K562 (cell line): ENCODE measurements around the gene HCN3. TPM values are rescaled to one million over a fixed set of nuclear protein-coding genes. Genes with fewer than 3 reads are reported as not detected.

ENCODE experiments used
- ATAC-seq: fragments of 200-7000 bp; cut with Tn5 transposase; 3 replicates; pipeline ENCODE4 v1.9.1; 2020; ENCODE audit warnings: moderate library complexity
- BruUV-seq: library from RNA; stranded (reverse); fragments of 400-500 nt; replicated peaks from 2 replicates; lab custom pipeline; 2021; lab: Mats Ljungman, UMichigan
- CTCF ChIA-PET: fragments of 300-600 bp; formaldehyde crosslinking; extraction: SDS; loops from one replicate; lab custom pipeline; 2021; ENCODE audit warnings: low intra/inter-chr PET ratio; lab: Yijun Ruan, JAX
- POLR2A ChIA-PET: fragments of 300-600, 350-650 bp; sonication (Branson Sonifier 250); formaldehyde crosslinking; extraction: SDS; loops from one replicate; lab custom pipeline; 2021; ENCODE audit warnings: antibody characterized with exemption, inconsistent platforms; lab: Yijun Ruan, JAX
- DNase-seq, 4 experiments: peaks; one replicate each; pipeline versions ENCODE4 v3.0.0 to v3.0.0-alpha.2; 2011 to 2018; ENCODE audit warnings: low spot score in 3 of 4, mixed read lengths in 3 of 4; ENCODE audit errors: extremely low read depth in 1 of 4
- FAIRE-seq: peaks from 2 replicates; lab custom pipeline; 2011; peaks lifted over from hg19 to GRCh38; lab: Jason Lieb, UNC
- H2AFZ ChIP-seq: 2 replicates; pipeline ENCODE4 v1.6.0; 2011; ENCODE audit warnings: low read depth, low read length, control low read depth, inconsistent platforms
- H3K27ac ChIP-seq: fragments of 200-600 bp; 3 replicates; pipeline ENCODE4 v1.8.0; 2011; ENCODE audit warnings: low read depth, mild to moderate bottlenecking, control low read depth, inconsistent platforms, low read length, moderate library complexity, mixed read lengths; ENCODE audit errors: extremely low read depth
- H3K27me3 ChIP-seq, 2 experiments: fragments of 300-600 bp in 1 of 2; 2 replicates in 1 of 2; 3 replicates in 1 of 2; pipeline versions ENCODE4 v1.6.0 to v1.8.0; 2011; ENCODE audit warnings: inconsistent platforms in 2 of 2, low read length in 2 of 2, mild to moderate bottlenecking in 1 of 2, mixed read lengths in 1 of 2, moderate library complexity in 1 of 2; ENCODE audit not compliant: control insufficient read depth in 2 of 2, insufficient read depth in 2 of 2
- H3K36me3 ChIP-seq: fragments of 300-600 bp; 3 replicates; pipeline ENCODE4 v1.8.0; 2011; ENCODE audit warnings: mild to moderate bottlenecking, low read length, inconsistent platforms; ENCODE audit not compliant: control insufficient read depth, insufficient read depth
- H3K4me1 ChIP-seq, 2 experiments: fragments of 200-600 bp in 1 of 2; replicated peaks in 1 of 2; 2 replicates in 1 of 2; 3 replicates in 1 of 2; pipeline versions ENCODE4 v1.5.1 to v1.8.0; 2011; ENCODE audit warnings: inconsistent platforms in 2 of 2, low read length in 2 of 2, mild to moderate bottlenecking in 1 of 2, mixed read lengths in 1 of 2, moderate library complexity in 1 of 2; ENCODE audit not compliant: control insufficient read depth in 2 of 2, insufficient read depth in 2 of 2
- H3K4me2 ChIP-seq: 2 replicates; pipeline ENCODE4 v1.6.1; 2011; ENCODE audit warnings: low read length, control low read depth, inconsistent platforms, mixed read lengths; ENCODE audit not compliant: insufficient read depth
- H3K4me3 ChIP-seq: fragments of 200-600 bp; sonication (generic), shearing (Covaris generic); 2 replicates; pipeline ENCODE4 v1.5.1; 2016; ENCODE audit warnings: control low read depth, inconsistent platforms
- H3K79me2 ChIP-seq: fragments of 200-600 bp; 3 replicates; pipeline ENCODE4 v1.8.0; 2011; ENCODE audit warnings: low read length, inconsistent platforms; ENCODE audit not compliant: control insufficient read depth, insufficient read depth
- H3K9ac ChIP-seq, 2 experiments: 2 replicates each; pipeline versions ENCODE4 v1.6.0 to v1.6.1; 2011; ENCODE audit warnings: low read depth in 2 of 2, low read length in 2 of 2, control low read depth in 1 of 2, inconsistent platforms in 1 of 2, mild to moderate bottlenecking in 1 of 2, mixed read lengths in 1 of 2; ENCODE audit not compliant: insufficient read depth in 1 of 2
- H3K9me1 ChIP-seq: one replicate; pipeline ENCODE4 v1.6.0; 2011; ENCODE audit warnings: inconsistent platforms, mild to moderate bottlenecking, low read length, moderate library complexity; ENCODE audit not compliant: control insufficient read depth, insufficient read depth
- H3K9me3 ChIP-seq: replicated peaks from 2 replicates; pipeline ENCODE4 v1.5.1; 2011; ENCODE audit warnings: low read depth, low read length, inconsistent platforms; ENCODE audit not compliant: control insufficient read depth, insufficient read depth
- H4K20me1 ChIP-seq: replicated peaks from 2 replicates; pipeline ENCODE4 v1.6.1; 2011; ENCODE audit warnings: low read length, inconsistent platforms, mixed read lengths; ENCODE audit not compliant: control insufficient read depth, insufficient read depth
- DPF2 ChIP-seq: fragments of 450-650 bp; IDR thresholded peaks from 2 replicates; pipeline ENCODE4 v1.6.1; 2016
- RB1 ChIP-seq: fragments of 450-650 bp; IDR thresholded peaks from 2 replicates; pipeline ENCODE4 v1.6.1; 2017; ENCODE audit warnings: low read depth, mild to moderate bottlenecking
- SMARCE1 ChIP-seq: fragments of 450-650 bp; IDR thresholded peaks from 2 replicates; pipeline ENCODE4 v1.7.1; 2016; ENCODE audit warnings: mild to moderate bottlenecking
- XRCC5 ChIP-seq: fragments of 200-400 bp; formaldehyde crosslinking; IDR thresholded peaks from 2 replicates; pipeline ENCODE4 v1.6.1; 2017; ENCODE audit warnings: low read depth, mild to moderate bottlenecking, low read length
- ZNF354B ChIP-seq: fragments of 250-450 bp; sonication (Bioruptor Pico); IDR thresholded peaks from 2 replicates; pipeline ENCODE4 v1.4.0; 2020
- ZNF384 ChIP-seq: IDR thresholded peaks from 2 replicates; pipeline ENCODE4 v1.6.1; 2012; ENCODE audit warnings: low read depth, low read length, improper control_type of control experiment
- WGBS: fragments of 100-300 bp; shearing (Covaris generic); methylation state at CpG from one replicate; pipeline ENCODE4 v1.1.6; 2016; ENCODE audit warnings: low coverage, mixed read lengths; ENCODE audit not compliant: insufficient coverage; ENCODE audit errors: missing lambda C conversion rate; 5-methylcytosine and 5-hydroxymethylcytosine counted together
- in situ Hi-C: fragments of 300-500 bp; cut with MboI; formaldehyde crosslinking; loops from 4 replicates; pipeline ENCODE4 v1.15.0; 2018; ENCODE audit warnings: inconsistent platforms, mixed read lengths
- intact Hi-C: fragments of 100-400 bp; cut with micrococcal nuclease; formaldehyde crosslinking; loops from 2 replicates; pipeline ENCODE4 v1.14.2; 2022
- polyA plus RNA-seq, 8 experiments: library from polyadenylated mRNA; depleted of rRNA in 4 of 8; stranded (reverse) in 5 of 8; unstranded in 3 of 8; fragments of >200 nt; fragmentation: Nextera tagmentation in 2 of 8; fragmentation: Illumina TruSeq in 1 of 8; extraction: Ambion mirVana in 2 of 8; extraction: Trizol in 1 of 8; gene quantifications; 2 replicates each; pipeline versions ENCODE4 v1.2.1 to v1.2.3, GENCODE V29; 2011 to 2014; ENCODE audit warnings: inconsistent platforms in 1 of 8, missing spikeins in 1 of 8
- total RNA-seq, 7 experiments: library from RNA; depleted of rRNA in 6 of 7; stranded (reverse); fragments of >200 nt in 6 of 7; fragmentation: Illumina TruSeq in 2 of 7; extraction: Trizol in 2 of 7; gene quantifications; 2 replicates each; pipeline versions ENCODE4 v1.2.1 to v1.2.3, GENCODE V29; 2011 to 2021; ENCODE audit warnings: low replicate concordance in 1 of 7
- TF ChIP-seq, protein P1 (sequence below): fragments of 450-650 bp; formaldehyde crosslinking; IDR thresholded peaks from 2 replicates; pipeline ENCODE4 v1.4.0; 2020; ENCODE audit warnings: mild to moderate bottlenecking, moderate library complexity
- TF ChIP-seq, protein P2 (sequence below), 2 experiments: fragments of 450-650 bp; formaldehyde crosslinking in 1 of 2; IDR thresholded peaks; 2 replicates each; pipeline versions ENCODE4 v1.4.0 to v1.6.1; 2014 to 2020; ENCODE audit warnings: mild to moderate bottlenecking in 2 of 2, borderline replicate concordance in 1 of 2, low read depth in 1 of 2
- TF ChIP-seq, protein P3 (sequence below): sonication (generic); formaldehyde crosslinking; IDR thresholded peaks from 2 replicates; pipeline ENCODE4 v1.8.0; 2022; ENCODE audit warnings: missing genetic modification reagents, mild to moderate bottlenecking, moderate library complexity, borderline replicate concordance

HCN3 gene
- total and polyA plus RNA-seq, 9 of the 15 experiments (the other 6 are each of a cell fraction or from before 2014, with no cell fraction given), result 0.91 to 9.7 (median 3.9) TPM

DNA sequence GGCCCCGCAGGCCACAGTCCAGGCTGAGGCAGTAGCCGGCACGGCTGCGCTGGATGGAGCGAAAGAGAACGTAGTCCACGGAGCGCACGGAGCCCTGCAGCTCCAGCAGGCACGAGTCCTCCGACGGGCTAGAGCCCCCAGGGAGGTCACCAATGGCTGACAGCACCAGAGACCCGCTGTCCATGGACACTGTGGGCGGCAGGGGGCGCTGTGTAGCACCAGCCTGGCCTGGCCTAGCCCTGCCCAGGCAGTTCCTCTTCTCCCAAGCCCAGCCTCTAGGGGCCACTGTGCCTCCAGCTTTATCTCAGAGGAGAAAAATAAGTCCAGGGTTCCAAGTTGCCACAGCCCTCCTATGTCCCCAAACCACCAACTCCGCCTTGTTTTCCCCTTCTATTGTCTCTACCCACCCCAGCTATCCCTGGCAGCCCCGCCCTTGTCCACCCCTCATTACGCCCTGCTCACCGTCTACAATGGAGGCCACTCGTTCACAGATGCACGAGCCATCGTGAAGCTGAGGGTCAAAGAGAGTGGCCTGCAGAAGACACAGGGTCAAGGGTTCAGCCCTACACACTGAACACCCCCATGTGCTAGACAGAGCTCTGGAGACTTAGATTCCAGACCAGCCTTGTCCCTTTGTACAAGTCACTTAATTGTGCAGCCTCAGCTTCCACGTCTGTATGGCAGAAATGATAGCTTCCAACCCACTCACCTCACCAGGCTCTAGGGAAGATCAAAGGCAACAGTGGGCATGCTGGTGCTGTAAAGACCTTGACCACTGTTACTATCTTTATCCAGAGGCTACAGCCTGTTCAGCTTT is 26.4 kb upstream of the HCN3 start:
- ChIA-PET CTCF (interaction anchor here (0.5 to 3.5 kb wide), 8 partner anchors 55 to 846 kb away, joined by 3 to 38 read pairs (median 6); partner anchors contain the start of gene FDPS), POLR2A (interaction anchor here (0.6 to 3.4 kb wide), 7 partner anchors 10 to 72 kb away, joined by 3 to 30 read pairs (median 3); partner anchors contain the start of genes FDPS, RUSC1 and SCAMP3)
- H3K27ac ChIP-seq, result peak overlapping the region; percentile 60; the same call in 1 of the 3 replicates
- peak overlapping the region; percentile 40 to 87; a peak in 3 of 4 replicates for H3K9ac ChIP-seq
- in situ Hi-C loops, result loop anchor here (10.0 kb wide), 1 partner anchor 344 kb away; no protein-coding TSS in a partner anchor
- H3K9me3 ChIP-seq, result no peaks in the 10 kb centered on the region
- H3K36me3 ChIP-seq, result peaks cover 29% of the 10 kb centered on the region; the same call in 2 of the 3 replicates
- peak; percentile 92 to 97 (median 94) for DNase-seq
- WGBS, result 22% methylated on average over 17 of the region's 23 CpGs
- no peaks in the 10 kb centered on the region for H4K20me1 ChIP-seq
- no peaks in the 10 kb centered on the region for H3K9me1 ChIP-seq
- peak; percentile 94 for ATAC-seq
- intact Hi-C loops, result loop anchor here (1.0 to 10.0 kb wide), 4 partner anchors 57 to 341 kb away; partner anchors contain the start of gene FDPS
- peaks cover 18% of the 10 kb centered on the region for H3K79me2 ChIP-seq
- peaks cover 25 to 51% of the 10 kb centered on the region in 2 experiments for H3K4me1 ChIP-seq
- peak overlapping the region; percentile 69 for H2AFZ ChIP-seq
- no TSS peak for BruUV-seq
- H3K4me2 ChIP-seq, result peak overlapping the region; percentile 51
- no peak overlapping the region for H3K4me3 ChIP-seq
- peak; percentile 93 for FAIRE-seq
- no peaks in the 10 kb centered on the region for H3K27me3 ChIP-seq
- TF ChIP-seq RB1 (peak; percentile 87; the same call in 1 of the 2 replicates), ZNF384 (peak; percentile 52; the same call in 1 of the 2 replicates), XRCC5 (peak; percentile 96), SMARCE1 (no peak), ZNF354B (CRISPR knock-in tag) (no peak), DPF2 (0 out of 2 replicates have a peak, but pooled peaks have one; percentile 32)
- TF ChIP-seq, protein P1, sequence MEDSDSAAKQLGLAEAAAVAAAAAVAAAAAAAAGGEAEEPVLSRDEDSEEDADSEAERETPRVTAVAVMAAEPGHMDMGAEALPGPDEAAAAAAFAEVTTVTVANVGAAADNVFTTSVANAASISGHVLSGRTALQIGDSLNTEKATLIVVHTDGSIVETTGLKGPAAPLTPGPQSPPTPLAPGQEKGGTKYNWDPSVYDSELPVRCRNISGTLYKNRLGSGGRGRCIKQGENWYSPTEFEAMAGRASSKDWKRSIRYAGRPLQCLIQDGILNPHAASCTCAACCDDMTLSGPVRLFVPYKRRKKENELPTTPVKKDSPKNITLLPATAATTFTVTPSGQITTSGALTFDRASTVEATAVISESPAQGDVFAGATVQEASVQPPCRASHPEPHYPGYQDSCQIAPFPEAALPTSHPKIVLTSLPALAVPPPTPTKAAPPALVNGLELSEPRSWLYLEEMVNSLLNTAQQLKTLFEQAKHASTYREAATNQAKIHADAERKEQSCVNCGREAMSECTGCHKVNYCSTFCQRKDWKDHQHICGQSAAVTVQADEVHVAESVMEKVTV (CRISPR knock-in tag), result peak; percentile 76
- TF ChIP-seq, protein P2, sequence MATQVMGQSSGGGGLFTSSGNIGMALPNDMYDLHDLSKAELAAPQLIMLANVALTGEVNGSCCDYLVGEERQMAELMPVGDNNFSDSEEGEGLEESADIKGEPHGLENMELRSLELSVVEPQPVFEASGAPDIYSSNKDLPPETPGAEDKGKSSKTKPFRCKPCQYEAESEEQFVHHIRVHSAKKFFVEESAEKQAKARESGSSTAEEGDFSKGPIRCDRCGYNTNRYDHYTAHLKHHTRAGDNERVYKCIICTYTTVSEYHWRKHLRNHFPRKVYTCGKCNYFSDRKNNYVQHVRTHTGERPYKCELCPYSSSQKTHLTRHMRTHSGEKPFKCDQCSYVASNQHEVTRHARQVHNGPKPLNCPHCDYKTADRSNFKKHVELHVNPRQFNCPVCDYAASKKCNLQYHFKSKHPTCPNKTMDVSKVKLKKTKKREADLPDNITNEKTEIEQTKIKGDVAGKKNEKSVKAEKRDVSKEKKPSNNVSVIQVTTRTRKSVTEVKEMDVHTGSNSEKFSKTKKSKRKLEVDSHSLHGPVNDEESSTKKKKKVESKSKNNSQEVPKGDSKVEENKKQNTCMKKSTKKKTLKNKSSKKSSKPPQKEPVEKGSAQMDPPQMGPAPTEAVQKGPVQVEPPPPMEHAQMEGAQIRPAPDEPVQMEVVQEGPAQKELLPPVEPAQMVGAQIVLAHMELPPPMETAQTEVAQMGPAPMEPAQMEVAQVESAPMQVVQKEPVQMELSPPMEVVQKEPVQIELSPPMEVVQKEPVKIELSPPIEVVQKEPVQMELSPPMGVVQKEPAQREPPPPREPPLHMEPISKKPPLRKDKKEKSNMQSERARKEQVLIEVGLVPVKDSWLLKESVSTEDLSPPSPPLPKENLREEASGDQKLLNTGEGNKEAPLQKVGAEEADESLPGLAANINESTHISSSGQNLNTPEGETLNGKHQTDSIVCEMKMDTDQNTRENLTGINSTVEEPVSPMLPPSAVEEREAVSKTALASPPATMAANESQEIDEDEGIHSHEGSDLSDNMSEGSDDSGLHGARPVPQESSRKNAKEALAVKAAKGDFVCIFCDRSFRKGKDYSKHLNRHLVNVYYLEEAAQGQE (IDR thresholded peaks at IDR 0.05; ENCODE audit: borderline replicate concordance), result peak; percentile 92
- TF ChIP-seq, protein P2 (CRISPR knock-in tag; IDR thresholded peaks at IDR 0.05; ENCODE audit: low read depth), result 0 out of 2 replicates have a peak, but pooled peaks have one; percentile 41
- TF ChIP-seq, protein P3, sequence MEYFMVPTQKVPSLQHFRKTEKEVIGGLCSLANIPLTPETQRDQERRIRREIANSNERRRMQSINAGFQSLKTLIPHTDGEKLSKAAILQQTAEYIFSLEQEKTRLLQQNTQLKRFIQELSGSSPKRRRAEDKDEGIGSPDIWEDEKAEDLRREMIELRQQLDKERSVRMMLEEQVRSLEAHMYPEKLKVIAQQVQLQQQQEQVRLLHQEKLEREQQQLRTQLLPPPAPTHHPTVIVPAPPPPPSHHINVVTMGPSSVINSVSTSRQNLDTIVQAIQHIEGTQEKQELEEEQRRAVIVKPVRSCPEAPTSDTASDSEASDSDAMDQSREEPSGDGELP, result peak; percentile 87
